Stimulated activated CD8-positive, alpha-beta memory T cell treated with anti-CD3 and anti-CD28 coated beads, Interleukin-15, amount 100 ng/mL, for 4 hours (primary cell): ENCODE measurements around the gene ZBTB47.

Experiments used
- DNase-seq, 2 donors: peaks; one replicate each; pipeline ENCODE4 v3.0.0-alpha.2; 2020; ENCODE audit warnings: low read depth in 2 of 2

Gene ZBTB47

GRCh38 chr3:42712688-42713372 is 59.3 kb downstream of the ZBTB47 start:
- no peak for DNase-seq

- DNase-seq = no peak
Measured at GRCh38 chr3:42713747-42714146, 60.2 kb downstream of the ZBTB47 start.

- no peak for DNase-seq
Measured at GRCh38 chr3:42714171-42714852, 60.8 kb downstream of the ZBTB47 start.
